GM12878 (cell line): ENCODE data around the gene ZNF296. TPM values are rescaled to one million over a fixed set of nuclear protein-coding genes. Genes with fewer than 3 reads are reported as not detected.

ENCODE experiments used
- ATAC-seq: fragments of 200-7000 bp; cut with Tn5 transposase; 3 replicates; pipeline ENCODE4 v1.9.1; 2020; ENCODE audit warnings: mild to moderate bottlenecking, moderate library complexity
- BruUV-seq: library from RNA; stranded (reverse); fragments of 400-500 nt; replicated peaks from 2 replicates; lab custom pipeline; 2021; lab: Mats Ljungman, UMichigan
- CTCF ChIA-PET: fragments of 300-600 bp; sonication (Branson Sonifier 250); formaldehyde crosslinking; extraction: SDS; loops from one replicate; lab custom pipeline; 2021; ENCODE audit warnings: inconsistent platforms; lab: Yijun Ruan, JAX
- POLR2A ChIA-PET: fragments of 350-600 bp; formaldehyde crosslinking; extraction: SDS; loops from one replicate; lab custom pipeline; 2021; ENCODE audit warnings: inconsistent platforms; lab: Charles Lee
- RAD21 ChIA-PET: fragments of 300-600 bp; sonication (Branson Sonifier 250); formaldehyde crosslinking; loops from one replicate; lab custom pipeline; 2023; ENCODE audit warnings: antibody characterized with exemption; ENCODE audit not compliant: unreplicated experiment; lab: Charles Lee
- SMC1A ChIA-PET: fragments of 300-600 bp; sonication (Branson Sonifier 250); formaldehyde crosslinking; loops from one replicate; lab custom pipeline; 2023; ENCODE audit not compliant: unreplicated experiment, uncharacterized antibody; lab: Charles Lee
- DNase-seq: peaks from one replicate; pipeline ENCODE4 v3.0.0-alpha.2; 2011; ENCODE audit warnings: low read depth, low spot score
- FAIRE-seq: peaks from 3 replicates; lab custom pipeline; 2011; peaks lifted over from hg19 to GRCh38; lab: Jason Lieb, UNC
- H2AFZ ChIP-seq: 2 replicates; pipeline ENCODE4 v1.6.0; 2011; ENCODE audit warnings: low read depth, low read length, control low read depth; ENCODE audit not compliant: control insufficient read depth
- H3K27ac ChIP-seq: 2 replicates; pipeline ENCODE4 v1.5.1; 2011; ENCODE audit warnings: control low read depth; ENCODE audit not compliant: control insufficient read depth, insufficient read depth
- H3K27me3 ChIP-seq, 2 experiments: replicated peaks in 1 of 2; 2 replicates each; pipeline versions ENCODE4 v1.6.0 to v1.6.1; 2011; ENCODE audit warnings: low read length in 1 of 2; ENCODE audit not compliant: control insufficient read depth in 2 of 2, insufficient read depth in 2 of 2
- H3K36me3 ChIP-seq, 2 experiments: 2 replicates each; pipeline ENCODE4 v1.5.1; 2011; ENCODE audit warnings: low read length in 1 of 2; ENCODE audit not compliant: control insufficient read depth in 2 of 2, insufficient read depth in 2 of 2
- H3K4me1 ChIP-seq: 2 replicates; pipeline ENCODE4 v1.6.1; 2011; ENCODE audit warnings: mild to moderate bottlenecking, low read length, moderate library complexity, mixed read lengths; ENCODE audit not compliant: control insufficient read depth, insufficient read depth
- H3K4me2 ChIP-seq: 2 replicates; pipeline ENCODE4 v1.6.0; 2011; ENCODE audit warnings: control low read depth; ENCODE audit not compliant: control insufficient read depth, insufficient read depth
- H3K4me3 ChIP-seq: fragments of 200-600 bp; sonication (generic); 2 replicates; pipeline ENCODE4 v1.5.1; 2016
- H3K79me2 ChIP-seq: 2 replicates; pipeline ENCODE4 v1.6.0; 2011; ENCODE audit warnings: low read length; ENCODE audit not compliant: control insufficient read depth, insufficient read depth
- H3K9ac ChIP-seq: 2 replicates; pipeline ENCODE4 v1.8.0; 2011; ENCODE audit warnings: low read length, control low read depth, mixed read lengths; ENCODE audit not compliant: control insufficient read depth, insufficient read depth
- H3K9me3 ChIP-seq: replicated peaks from 3 replicates; pipeline ENCODE4 v1.5.1; 2011; ENCODE audit warnings: mild to moderate bottlenecking, low read length; ENCODE audit not compliant: control insufficient read depth, insufficient read depth
- H4K20me1 ChIP-seq: 2 replicates; pipeline ENCODE4 v1.6.0; 2011; ENCODE audit not compliant: control insufficient read depth, insufficient read depth
- BCLAF1 ChIP-seq: fragments of 450-650 bp; IDR thresholded peaks from 2 replicates; pipeline ENCODE4 v1.6.1; 2017; ENCODE audit warnings: antibody characterized with exemption, mild to moderate bottlenecking, moderate library complexity
- BRCA1 ChIP-seq: IDR thresholded peaks from 2 replicates; pipeline ENCODE4 v1.6.1; 2011; ENCODE audit warnings: low read depth, low read length, improper control_type of control experiment
- CBX3 ChIP-seq: fragments of 200-600 bp; sonication (generic); IDR thresholded peaks from 2 replicates; pipeline ENCODE4 v1.6.1; 2016; ENCODE audit warnings: low read depth, borderline replicate concordance
- ETV6 ChIP-seq, 2 experiments: fragments of 450-650 bp in 1 of 2; IDR thresholded peaks in 1 of 2; conservative IDR thresholded peaks in 1 of 2; 2 replicates each; pipeline ENCODE4 v1.6.1; 2014; ENCODE audit warnings: antibody characterized with exemption in 1 of 2, borderline replicate concordance in 1 of 2, low read depth in 1 of 2, mild to moderate bottlenecking in 1 of 2, moderate library complexity in 1 of 2
- EZH2 ChIP-seq: IDR thresholded peaks from 2 replicates; pipeline ENCODE4 v1.6.1; 2012; ENCODE audit warnings: low read depth, mild to moderate bottlenecking, control low read depth, inconsistent platforms, low read length, borderline replicate concordance; ENCODE audit not compliant: control insufficient read depth
- IKZF2 ChIP-seq, 2 experiments: fragments of 450-650 bp; IDR thresholded peaks; 2 replicates each; pipeline ENCODE4 v1.6.1; 2017; ENCODE audit warnings: mild to moderate bottlenecking in 2 of 2, moderate library complexity in 2 of 2
- JUND ChIP-seq: IDR thresholded peaks from 2 replicates; pipeline ENCODE4 v1.6.1; 2012; ENCODE audit warnings: low read depth, mild to moderate bottlenecking, low read length, improper control_type of control experiment, moderate library complexity
- KAT2A ChIP-seq: conservative IDR thresholded peaks from 2 replicates; pipeline ENCODE4 v1.6.1; 2011; ENCODE audit warnings: low read depth, low read length; ENCODE audit not compliant: control insufficient read depth
- MEF2B ChIP-seq: fragments of 450-650 bp; IDR thresholded peaks from 2 replicates; pipeline ENCODE4 v1.6.1; 2018; ENCODE audit warnings: mild to moderate bottlenecking, moderate library complexity; ENCODE audit not compliant: partially characterized antibody, poor library complexity, severe bottlenecking
- MXI1 ChIP-seq: fragments of 150-350 bp; IDR thresholded peaks from 2 replicates; pipeline ENCODE4 v1.6.1; 2011; ENCODE audit warnings: low read depth, mild to moderate bottlenecking, inconsistent platforms, low read length, improper control_type of control experiment
- NBN ChIP-seq: fragments of 450-650 bp; IDR thresholded peaks from 2 replicates; pipeline ENCODE4 v1.6.1; 2016
- NFXL1 ChIP-seq: fragments of 450-650 bp; IDR thresholded peaks from 2 replicates; pipeline ENCODE4 v1.6.1; 2017; ENCODE audit warnings: antibody characterized with exemption, mild to moderate bottlenecking, borderline replicate concordance
- PAX8 ChIP-seq: fragments of 450-650 bp; IDR thresholded peaks from 2 replicates; pipeline ENCODE4 v1.6.1; 2017; ENCODE audit warnings: mild to moderate bottlenecking, moderate library complexity
- POLR2A ChIP-seq: IDR thresholded peaks from 2 replicates; pipeline ENCODE4 v1.6.1; 2011; ENCODE audit warnings: low read depth, mild to moderate bottlenecking, low read length
- WRNIP1 ChIP-seq: IDR thresholded peaks from 2 replicates; pipeline ENCODE4 v1.6.1; 2011; ENCODE audit warnings: low read depth, low read length, improper control_type of control experiment, borderline replicate concordance
- ZBTB11 ChIP-seq: fragments of 450-650 bp; formaldehyde crosslinking; IDR thresholded peaks from 2 replicates; pipeline ENCODE4 v1.5.0; 2022; ENCODE audit warnings: mild to moderate bottlenecking, missing genetic modification characterization
- WGBS: methylation state at CpG from one replicate; pipeline ENCODE4 v1.1.6; 2016; ENCODE audit warnings: low lambda C conversion rate; ENCODE audit not compliant: insufficient replicate concordance, insufficient coverage; ENCODE audit errors: missing lambda C conversion rate; 5-methylcytosine and 5-hydroxymethylcytosine counted together
- in situ Hi-C: fragments of 300-500 bp; cut with MboI; formaldehyde crosslinking; loops from 9 replicates; pipeline ENCODE4 v1.14.3; 2018; ENCODE audit warnings: mixed read lengths
- intact Hi-C: fragments of 100-400 bp; cut with micrococcal nuclease; formaldehyde crosslinking; loops from one replicate; pipeline ENCODE4 v1.14.2; 2022; ENCODE audit not compliant: unreplicated experiment
- polyA plus RNA-seq, 11 experiments: library from polyadenylated mRNA; depleted of rRNA in 4 of 11; unstranded in 6 of 11; stranded (reverse) in 5 of 11; fragments of >200 nt; fragmentation: Nextera tagmentation in 4 of 11; fragmentation: Illumina TruSeq in 1 of 11; extraction: Ambion mirVana in 4 of 11; extraction: Trizol in 1 of 11; gene quantifications; 1 replicate in 1 of 11; 2 replicates in 10 of 11; pipeline versions ENCODE4 v1.2.1 to v1.2.3, GENCODE V29; 2011 to 2016; ENCODE audit warnings: inconsistent platforms in 2 of 11, missing spikeins in 2 of 11, low read depth in 1 of 11
- total RNA-seq, 4 experiments: library from RNA; depleted of rRNA in 3 of 4; stranded (reverse); fragments of >200 nt in 3 of 4; fragmentation: Illumina TruSeq in 1 of 4; extraction: Trizol in 1 of 4; gene quantifications; 2 replicates each; pipeline versions ENCODE4 v1.2.1 to v1.2.3, GENCODE V29; 2013 to 2021
- TF ChIP-seq, protein P1 (sequence below), 3 experiments: IDR thresholded peaks in 2 of 3; conservative IDR thresholded peaks in 1 of 3; 2 replicates each; pipeline ENCODE4 v1.5.1; 2011; ENCODE audit warnings: low read depth in 3 of 3, low read length in 3 of 3, mild to moderate bottlenecking in 3 of 3, control low read depth in 2 of 3, moderate library complexity in 2 of 3, inconsistent platforms in 1 of 3, mixed read lengths in 1 of 3; ENCODE audit not compliant: control insufficient read depth in 2 of 3, insufficient read depth in 1 of 3; ENCODE audit errors: extremely low read depth in 1 of 3

Gene ZNF296
- total and polyA plus RNA-seq, 10 of the 15 experiments (the other 5 are each of a cell fraction or from before 2014, with no cell fraction given): 0.44 to 23.6 (median 3.5) TPM; not detected in 1

DNA sequence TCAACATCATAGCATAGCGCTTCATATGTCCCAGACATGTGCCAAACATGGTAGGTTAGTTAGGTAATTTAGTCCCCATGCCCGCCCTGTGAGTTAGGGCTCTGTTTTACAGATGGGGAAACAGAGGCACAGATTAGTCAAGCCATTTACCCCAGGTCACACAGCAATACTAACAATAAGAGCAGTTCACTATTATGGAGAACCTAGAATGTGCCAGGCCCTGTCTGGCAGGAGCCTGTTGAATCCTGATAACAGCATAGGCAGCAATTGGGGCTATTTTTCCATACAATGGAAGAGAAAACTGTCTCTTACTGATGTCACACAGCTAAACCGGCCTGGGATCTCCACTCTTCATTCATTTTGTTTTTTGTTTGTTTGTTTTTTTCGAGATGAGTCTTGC is 10.2 kb upstream of the ZNF296 start:
- TF ChIP-seq, protein P1, sequence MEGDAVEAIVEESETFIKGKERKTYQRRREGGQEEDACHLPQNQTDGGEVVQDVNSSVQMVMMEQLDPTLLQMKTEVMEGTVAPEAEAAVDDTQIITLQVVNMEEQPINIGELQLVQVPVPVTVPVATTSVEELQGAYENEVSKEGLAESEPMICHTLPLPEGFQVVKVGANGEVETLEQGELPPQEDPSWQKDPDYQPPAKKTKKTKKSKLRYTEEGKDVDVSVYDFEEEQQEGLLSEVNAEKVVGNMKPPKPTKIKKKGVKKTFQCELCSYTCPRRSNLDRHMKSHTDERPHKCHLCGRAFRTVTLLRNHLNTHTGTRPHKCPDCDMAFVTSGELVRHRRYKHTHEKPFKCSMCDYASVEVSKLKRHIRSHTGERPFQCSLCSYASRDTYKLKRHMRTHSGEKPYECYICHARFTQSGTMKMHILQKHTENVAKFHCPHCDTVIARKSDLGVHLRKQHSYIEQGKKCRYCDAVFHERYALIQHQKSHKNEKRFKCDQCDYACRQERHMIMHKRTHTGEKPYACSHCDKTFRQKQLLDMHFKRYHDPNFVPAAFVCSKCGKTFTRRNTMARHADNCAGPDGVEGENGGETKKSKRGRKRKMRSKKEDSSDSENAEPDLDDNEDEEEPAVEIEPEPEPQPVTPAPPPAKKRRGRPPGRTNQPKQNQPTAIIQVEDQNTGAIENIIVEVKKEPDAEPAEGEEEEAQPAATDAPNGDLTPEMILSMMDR (IDR thresholded peaks at IDR 0.05 in 2 of 3, conservative IDR thresholded peaks at IDR 0.05 in 1 of 3; ENCODE audit: control insufficient read depth in 2 of 3, extremely low read depth in 1 of 3, insufficient read depth in 1 of 3, low read depth in 3 of 3, low read length in 3 of 3): no peak
- TF ChIP-seq MEF2B (no peak), CBX3 (no peak), IKZF2 (IDR thresholded peaks at IDR 0.05) (no peak), ETV6 (conservative IDR thresholded peaks at IDR 0.05 in 1 of 2, IDR thresholded peaks at IDR 0.05 in 1 of 2; ENCODE audit: borderline replicate concordance in 1 of 2, low read depth in 1 of 2) (no peak), NFXL1 (no peak), BRCA1 (no peak), JUND (no peak), BCLAF1 (no peak), NBN (no peak), EZH2 (no peak), KAT2A (no peak), WRNIP1 (no peak), ZBTB11 (CRISPR knock-in tag) (no peak), PAX8 (no peak), MXI1 (no peak), POLR2A (no peak)
- in situ Hi-C loops (no loop called here), intact Hi-C loops (no loop called here)
- no peak overlapping the region for H3K4me3 ChIP-seq
- no peak overlapping the region for H3K27ac ChIP-seq
- H3K79me2 ChIP-seq: peaks cover 20% of the 10 kb centered on the region
- no peaks in the 10 kb centered on the region for H3K27me3 ChIP-seq
- no peaks in the 10 kb centered on the region for H3K4me1 ChIP-seq
- CTCF ChIA-PET: no interaction called here
- H4K20me1 ChIP-seq: no peaks in the 10 kb centered on the region
- RAD21 ChIA-PET: no interaction called here
- SMC1A ChIA-PET: no interaction called here
- BruUV-seq: no TSS peak
- no peak overlapping the region for H3K4me2 ChIP-seq
- peaks cover 10 to 21% of the 10 kb centered on the region in 2 experiments for H3K36me3 ChIP-seq
- ATAC-seq (no peak), FAIRE-seq (no peak), DNase-seq (no peak)
- H3K9ac ChIP-seq: no peak overlapping the region
- WGBS: 98% methylated on average over 4 of the region's 4 CpGs
- peaks cover 2% of the 10 kb centered on the region; the same call in 2 of the 3 replicates for H3K9me3 ChIP-seq
- H2AFZ ChIP-seq: no peak overlapping the region
- POLR2A ChIA-PET: no interaction called here
